HG02973 (cell line): ENCODE measurements around the gene COQ9.
A peak's percentile ranks its signal among the peaks of the same experiment; 100 is the strongest.
"Not testable (repeated sequence)": the region's sequence is repeated elsewhere in the genome, so short reads cannot be mapped to it uniquely, and the experiment has no call there.

Experiments used
- ATAC-seq: cut with Tn5 transposase; IDR thresholded peaks from one replicate; pipeline ENCODE4 v1.9.1; 2021; ENCODE audit warnings: moderate library complexity; ENCODE audit not compliant: unreplicated experiment

COQ9 gene

DNA sequence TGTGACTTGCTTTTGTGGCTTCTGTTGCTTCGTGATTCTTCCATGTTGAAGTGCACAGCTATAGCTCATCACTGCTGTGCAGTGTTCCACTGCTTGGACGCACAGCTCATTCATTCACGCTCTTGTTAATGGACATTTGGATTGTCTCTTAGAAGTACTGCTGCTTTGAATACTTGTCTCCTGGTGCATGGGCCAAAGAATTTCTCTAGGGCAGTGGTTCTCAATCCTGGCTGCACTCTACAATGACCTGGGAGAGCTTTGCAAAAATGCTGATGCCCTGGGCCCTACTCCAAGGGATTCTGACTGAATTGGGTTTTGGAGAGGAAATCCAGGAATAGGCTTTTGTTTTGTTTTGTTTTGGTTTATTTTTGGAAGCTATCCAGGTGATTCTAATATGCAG lies 22.7 kb upstream of the COQ9 start:
- ATAC-seq, result no peak

DNA sequence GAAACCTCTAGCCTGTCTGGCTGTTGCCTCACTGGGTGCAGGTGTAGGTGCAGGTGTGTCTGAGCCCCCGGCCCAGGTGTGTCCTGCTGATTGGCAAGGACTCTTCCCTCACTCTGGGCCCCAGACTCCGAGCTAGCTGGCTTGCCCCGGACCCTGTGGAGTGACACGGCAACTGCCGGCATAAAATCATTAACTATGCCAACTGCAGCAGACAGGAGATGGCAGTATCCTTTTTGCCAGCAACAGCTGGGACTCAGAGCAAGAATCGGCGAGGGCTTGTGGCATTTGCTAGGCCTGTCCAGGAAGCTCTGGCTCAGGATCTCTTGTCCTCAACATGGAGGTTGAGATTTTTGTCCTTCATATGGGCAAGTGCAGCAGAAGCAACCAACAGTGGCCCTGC lies 20.9 kb upstream of the COQ9 start:
- no peak for ATAC-seq

DNA sequence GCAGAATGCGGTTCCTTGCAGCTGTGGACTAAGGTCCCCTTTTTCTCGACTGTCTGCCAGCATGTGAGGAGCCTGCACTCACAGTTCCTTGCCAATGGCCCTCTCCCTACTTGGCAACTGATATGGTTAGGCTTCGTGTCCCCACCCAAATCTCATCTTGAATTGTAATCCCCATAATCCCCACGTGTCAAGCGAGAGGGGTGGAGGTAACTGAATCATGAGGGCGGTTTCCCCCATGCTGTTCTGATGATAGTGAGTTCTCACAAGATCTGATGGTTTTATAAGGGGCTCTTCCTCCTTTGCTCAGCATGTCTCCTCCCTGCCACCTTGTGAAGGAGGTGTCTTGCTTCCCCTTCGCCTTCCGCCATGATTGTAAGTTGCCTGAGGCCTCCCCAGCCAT lies 20.0 kb upstream of the COQ9 start:
- no peak for ATAC-seq

DNA sequence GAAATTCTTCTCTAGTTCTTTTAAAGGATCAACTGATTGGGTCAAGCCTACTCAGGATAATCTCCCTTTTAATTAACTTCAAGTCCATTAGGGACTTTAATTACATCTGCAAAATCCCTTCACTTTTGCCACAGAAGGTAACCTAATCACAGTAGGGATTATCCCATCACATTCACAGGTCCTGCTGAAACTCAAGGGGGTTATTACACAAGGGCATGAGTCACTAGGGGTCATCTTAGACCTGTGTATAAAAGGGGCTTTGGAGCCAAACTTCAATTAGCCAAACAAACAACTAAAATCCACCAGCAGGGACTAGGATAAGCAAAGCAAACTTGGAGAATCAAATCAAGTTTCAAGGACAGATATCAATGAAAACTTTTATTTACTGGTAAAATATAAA lies 19.5 kb upstream of the COQ9 start:
- ATAC-seq, result no peak

DNA sequence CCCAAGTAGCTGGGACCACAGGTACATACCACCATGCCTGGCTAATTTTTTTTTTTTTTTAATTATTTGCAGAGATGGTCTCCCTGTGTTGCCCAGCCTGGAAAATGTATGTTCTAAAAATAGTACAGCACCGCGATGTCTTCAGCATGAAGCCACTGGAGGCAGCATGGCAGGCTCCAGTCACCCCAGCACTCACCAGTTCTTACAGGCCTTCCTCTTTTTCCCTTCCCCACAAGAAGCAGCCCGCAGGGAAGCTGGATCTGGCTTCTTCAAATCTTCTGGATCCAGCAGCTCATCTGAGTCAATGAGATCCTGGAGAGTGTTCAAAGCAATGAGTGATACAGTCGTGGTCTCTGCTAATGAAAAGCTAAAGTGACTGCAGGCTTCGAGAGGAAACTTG lies 16.3 kb upstream of the COQ9 start:
- ATAC-seq, result no peak

DNA sequence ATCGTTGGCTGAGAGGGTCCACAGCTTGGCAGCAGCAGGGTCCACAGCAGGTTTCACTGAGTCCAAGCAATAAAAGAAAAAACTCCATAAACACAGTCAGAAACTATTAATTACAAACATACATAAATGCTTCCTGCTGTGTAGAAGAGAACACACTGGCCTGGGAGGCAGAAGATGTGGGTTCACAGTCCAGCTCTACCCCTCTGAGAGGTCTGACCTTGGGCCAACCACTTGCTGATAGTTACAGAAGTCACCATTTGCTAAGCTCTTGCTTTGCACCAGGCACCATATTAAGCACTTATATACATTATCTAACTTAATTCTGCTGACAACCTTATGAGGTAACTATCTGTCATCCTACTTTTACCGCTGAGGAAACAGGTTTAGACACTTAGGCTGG lies 14.8 kb upstream of the COQ9 start:
- no peak for ATAC-seq

DNA sequence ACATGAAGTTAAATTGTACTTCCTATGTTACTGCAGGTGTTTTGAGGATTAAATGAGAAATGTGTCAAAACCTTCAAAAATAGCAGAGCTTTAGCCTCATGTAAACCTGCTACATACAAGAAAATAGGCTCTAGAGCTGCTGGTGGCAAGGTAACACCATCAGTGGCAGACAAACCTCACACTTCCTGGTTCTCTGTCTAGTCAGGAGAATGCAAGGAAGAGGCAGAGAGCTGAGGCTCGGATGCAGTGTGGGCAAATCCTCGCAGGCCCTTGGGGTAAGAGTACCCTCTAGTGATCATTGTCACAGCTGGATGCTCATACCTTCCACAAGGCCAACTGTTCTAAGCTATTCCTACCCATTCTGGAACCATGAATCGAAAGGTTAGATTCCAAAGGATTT lies 14.3 kb upstream of the COQ9 start:
- ATAC-seq, result no peak

DNA sequence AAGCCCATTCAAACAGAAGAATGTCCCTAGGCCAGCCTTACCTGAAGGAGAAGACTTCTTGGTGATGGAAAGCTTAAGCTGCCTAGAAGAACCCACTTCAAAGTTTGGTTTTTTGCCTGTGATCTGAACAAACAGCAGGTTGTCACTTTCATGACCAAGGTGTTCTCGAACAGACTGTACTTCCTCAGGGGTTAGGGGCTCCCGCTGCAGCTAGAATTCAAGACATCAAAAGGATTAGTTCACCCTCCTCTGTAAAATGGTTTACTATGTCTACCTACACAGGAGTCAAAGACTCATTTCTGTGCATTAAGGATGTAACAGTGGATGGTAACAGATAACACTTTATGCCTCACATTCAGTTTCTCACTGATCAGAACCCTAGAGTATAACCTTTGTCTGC lies 13.3 kb upstream of the COQ9 start:
- no peak for ATAC-seq

DNA sequence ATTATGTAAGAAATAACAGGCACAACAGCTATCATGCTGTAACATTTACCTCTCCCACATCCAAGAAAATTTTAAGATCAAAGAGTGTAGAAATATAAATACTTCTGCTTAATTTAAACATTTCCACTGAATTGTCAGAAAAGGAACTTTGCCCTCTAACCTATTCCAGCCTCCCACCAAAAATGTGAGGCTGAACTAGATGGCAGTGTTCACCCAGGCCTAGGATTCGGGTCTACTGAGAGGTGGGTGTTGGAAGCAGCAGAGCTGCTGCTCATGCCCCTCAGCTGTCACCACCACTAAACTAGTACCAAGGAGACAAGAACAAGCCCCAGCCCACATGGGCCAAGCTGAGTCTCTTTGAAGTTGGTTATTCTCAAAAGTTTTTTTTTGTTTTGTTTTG lies 11.4 kb upstream of the COQ9 start:
- no peak for ATAC-seq

DNA sequence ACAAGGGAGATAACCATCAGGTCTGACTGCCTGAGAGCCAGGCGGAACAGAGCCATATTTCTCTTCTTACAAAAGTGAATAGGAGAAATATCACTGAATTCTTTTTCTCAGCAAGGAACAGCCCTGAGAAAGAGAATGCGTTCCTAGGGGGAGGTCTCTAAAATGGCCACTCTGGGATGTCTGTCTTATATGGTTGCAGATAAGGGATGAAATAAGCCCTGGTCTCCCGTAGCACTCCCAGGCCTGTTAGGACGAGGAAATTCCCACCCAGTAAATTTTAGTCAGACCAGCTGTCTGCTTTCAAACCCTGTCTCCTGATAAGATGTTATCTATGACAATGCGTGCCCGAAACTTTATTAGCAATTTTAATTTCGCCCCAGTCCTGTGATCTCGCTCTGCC lies 7.3 kb upstream of the COQ9 start:
- not testable (repeated sequence) for ATAC-seq

DNA sequence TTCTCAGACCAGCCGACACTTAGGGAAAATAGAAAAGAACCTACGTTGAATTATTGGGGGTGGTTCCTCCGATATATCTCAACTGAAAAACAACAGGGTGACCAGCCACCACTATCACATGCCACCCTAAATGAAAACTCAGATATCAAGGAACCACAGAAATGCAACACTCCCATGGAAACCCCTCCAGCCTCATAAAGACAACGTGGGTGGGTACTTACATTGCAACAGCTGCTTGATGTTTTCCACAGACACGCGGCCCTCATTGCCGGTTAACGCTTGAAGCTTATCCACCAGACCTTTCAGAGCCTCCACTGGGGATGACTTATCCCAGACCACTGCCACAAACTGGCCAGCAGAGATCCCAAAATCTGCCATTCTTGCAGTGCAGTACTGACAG lies 6.7 kb upstream of the COQ9 start:
- not testable (repeated sequence) for ATAC-seq

DNA sequence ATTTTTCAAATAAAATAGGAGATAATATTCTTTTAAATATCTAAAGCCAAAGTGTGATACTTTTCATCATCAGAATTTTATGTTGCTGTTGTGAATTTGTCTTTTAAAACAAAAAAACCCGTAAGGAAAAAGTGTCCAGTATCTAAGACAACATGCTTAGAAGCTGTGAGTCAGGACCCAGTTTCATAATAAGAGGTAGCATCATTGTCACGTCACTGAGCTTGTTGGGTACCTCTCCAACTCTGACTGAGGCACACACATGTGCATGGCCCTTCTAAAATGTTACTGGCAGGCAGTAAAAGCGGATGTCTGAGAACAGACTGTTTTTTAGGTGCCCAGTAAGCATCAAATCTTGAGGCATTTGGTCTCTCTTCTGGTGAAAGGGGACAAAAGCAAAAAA lies 2.6 kb upstream of the COQ9 start:
- no peak for ATAC-seq

DNA sequence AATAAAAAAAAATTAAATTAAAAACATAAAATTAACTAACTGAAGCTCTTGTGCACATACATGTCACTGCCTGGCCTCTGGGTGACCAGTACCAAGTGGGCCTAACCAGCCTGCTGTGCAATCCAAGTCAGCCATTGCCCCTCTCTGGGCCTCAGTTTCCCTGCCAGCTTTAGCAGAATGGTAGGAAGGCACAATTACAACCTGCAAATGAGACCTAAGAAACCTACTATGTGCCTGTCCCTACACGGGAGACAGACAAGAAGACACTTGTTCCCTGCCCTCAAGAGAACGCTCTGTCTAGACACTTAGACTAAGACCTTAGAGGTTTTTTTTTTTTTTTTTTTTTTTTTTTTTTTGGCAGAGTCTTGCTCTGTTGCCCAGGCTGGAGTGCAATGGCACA lies 1.8 kb upstream of the COQ9 start:
- no peak for ATAC-seq

DNA sequence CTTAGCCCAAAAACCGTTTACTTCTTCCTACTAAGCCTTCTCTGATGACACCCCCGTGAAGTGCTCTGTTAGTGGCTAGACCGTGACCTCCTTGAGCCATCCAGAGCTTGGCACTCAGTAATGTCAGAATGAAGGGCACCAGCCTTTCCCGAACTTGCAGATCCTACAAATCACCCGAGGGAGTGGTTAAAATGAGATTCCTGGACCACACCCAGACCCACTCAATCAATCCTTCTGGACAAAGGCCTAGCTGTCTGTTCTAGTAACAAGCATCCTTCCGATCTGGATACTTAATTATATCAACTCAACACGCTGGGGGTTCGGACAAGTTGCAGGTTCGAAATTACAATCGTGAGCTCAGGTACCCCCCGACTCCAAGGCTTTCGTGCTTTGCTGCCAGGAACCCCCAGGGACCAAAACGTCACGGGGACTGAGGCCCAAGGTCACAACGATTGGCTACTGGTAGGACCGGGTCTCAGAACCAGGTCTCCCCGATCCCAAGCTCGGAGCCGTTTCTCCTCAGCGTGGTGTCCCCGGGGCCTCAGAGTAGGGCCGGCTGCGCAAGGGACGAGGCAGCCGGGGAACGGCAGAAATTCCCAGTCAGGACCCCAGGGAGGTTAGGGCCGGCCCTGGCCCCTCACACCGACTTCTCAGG lies 621 bp upstream of the COQ9 start:
- ATAC-seq, result peak; percentile 26

DNA sequence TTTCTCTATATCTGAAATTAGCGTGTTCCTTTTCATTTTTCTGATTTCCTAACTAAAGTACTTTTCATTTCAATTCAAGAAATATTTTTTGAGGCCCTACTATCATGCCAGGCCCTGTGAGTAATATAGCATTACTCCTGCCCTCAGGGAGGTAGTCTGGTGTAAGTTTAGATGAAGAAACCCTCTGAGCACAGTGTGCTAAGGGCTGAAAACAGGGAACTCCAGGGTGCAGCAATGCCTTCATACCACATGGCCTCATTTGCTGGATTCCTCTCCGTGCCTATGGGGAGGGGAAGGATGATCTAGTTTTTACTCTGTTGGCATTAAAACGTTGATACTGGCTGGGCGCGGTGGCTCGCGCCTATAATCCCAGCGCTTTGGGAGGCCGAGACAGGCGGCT lies 4.7 kb downstream of the COQ9 start:
- ATAC-seq, result no peak

DNA sequence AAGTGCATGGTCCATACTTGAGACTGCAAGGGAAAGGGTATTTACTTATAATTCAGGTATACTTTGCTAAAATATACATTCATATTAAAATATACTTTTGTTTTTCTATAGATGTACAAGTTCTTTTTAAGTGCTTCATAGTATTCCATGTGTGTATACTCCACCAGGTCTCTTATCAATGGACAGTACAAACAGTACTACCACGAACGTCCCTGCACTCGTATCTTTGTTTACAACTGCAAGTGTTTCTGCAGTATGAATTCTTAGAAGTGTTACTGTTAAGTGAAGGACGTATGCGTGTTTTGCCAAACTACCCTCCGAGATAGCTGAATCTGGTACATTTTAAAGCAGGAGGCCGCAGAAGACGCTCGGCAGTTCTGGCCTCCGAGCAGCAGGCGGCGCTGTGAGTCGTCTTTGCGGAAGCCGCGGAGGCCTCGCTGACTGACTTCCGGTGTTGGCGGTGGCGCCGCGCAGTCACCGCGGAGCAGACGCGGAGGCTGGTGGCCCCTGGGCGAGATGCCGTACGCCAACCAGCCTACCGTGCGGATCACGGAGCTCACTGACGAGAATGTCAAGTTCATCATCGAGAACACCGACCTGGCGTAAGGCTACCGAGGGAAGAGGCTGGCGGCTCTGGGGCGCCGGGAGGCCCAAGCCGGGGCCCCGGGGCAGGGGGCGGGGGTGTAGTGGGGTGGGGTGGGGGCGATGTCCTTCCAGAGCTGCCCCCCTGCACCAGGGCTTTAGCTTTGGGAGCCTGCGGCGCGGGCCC lies 15.1 kb downstream of the COQ9 start, which contains the start of gene POLR2C:
Gene POLR2C (plus strand): TSS at position 471 of the 769 bp plus-strand sequence. CDS start 46 bp downstream, at position 517.
- ATAC-seq, result peak; percentile 84

DNA sequence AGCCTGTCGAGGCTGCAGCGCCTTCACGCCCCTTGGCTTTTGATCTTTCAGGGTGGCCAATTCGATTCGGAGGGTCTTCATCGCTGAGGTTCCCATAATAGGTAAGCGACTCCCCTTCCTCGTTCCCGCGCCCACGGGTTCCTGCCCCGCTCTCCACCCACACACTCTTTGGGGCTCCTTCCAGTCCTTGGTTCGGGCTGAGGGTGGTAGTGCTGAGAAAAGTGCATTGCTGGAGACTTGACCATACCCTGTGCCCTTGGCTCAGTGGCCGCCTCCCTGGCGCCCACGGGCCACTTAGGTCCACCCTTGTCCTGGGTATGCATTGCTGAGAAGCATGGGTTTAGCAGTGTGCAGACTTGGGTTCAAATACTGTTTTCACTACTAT lies 15.7 kb downstream of the COQ9 start:
- ATAC-seq, result peak; percentile 14

DNA sequence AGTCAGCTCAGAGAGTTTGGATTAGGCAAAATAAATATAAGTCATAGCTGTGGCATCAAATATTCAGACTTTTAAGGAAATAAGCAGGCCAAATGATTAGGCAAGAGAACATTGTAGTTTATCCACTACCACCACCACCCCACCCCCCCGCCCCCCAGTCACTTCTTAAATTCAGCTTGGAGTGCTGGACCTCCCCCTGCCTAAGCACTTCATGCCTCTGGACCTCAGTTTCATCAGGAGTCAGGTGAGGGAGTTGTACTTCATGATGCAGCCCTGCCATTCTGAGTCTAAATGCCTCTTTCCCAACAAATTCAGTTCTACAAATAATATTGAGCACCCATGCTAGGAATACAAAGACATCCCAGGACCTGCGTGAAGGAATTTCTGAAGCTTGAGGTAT lies 17.2 kb downstream of the COQ9 start:
- ATAC-seq, result no peak

DNA sequence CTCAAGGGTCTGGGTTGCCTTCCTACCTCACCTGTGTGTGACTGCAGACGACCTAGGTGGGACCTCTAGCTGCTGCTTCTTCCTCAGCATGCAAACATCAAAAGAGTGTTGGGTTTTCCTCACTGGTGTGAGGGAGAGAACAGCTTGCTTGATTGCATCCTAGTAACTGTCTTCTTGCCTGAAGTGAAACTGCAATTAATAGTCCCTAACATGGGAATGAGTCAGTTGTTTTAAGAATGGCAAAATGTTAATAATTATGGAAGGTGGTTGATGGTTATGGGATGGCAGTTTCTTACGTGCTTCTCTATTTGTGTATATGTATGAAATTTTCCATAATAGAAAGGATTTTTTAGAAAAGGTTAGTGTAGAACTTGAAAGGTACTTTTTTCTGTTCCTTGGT lies 21.1 kb downstream of the COQ9 start:
- ATAC-seq, result no peak

DNA sequence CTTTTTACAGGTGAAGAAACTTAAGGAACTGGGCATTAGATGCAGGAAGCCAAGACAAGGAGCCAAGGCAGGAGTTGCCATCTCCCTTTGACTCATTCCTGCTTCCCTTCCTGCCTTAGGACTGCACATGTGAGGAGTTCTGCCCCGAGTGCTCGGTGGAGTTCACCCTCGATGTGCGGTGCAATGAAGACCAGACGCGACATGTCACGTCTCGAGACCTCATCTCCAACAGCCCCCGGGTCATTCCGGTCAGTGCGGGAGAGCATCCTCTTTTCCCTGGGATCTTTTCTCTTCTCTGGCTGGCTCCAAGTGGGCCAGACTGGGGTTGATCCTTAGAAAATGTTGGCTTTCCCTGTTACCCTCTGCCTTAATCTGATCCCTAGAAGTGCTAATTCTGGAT lies 21.8 kb downstream of the COQ9 start:
- no peak for ATAC-seq

DNA sequence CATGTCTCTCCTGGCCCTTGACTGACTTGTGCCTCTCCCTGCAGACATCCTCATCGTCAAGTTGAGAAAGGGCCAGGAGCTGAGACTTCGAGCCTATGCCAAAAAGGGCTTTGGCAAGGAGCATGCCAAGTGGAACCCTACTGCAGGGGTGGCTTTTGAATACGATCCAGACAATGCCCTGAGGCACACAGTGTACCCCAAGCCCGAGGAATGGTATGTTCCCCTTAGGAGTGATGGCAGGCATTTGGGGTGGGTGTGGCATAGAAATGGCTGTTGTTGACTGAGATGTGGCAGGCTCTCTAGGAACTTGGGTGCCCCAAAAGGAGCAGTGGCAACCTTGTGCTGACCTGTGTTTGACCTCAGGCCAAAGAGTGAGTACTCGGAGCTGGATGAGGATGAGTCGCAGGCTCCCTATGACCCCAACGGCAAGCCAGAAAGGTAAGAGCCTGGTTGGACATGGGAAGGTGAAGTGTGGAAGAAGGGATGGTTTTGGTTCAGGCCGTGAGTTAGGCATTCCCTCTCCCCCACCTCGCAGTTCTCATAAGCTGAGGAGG lies 22.7 kb downstream of the COQ9 start:
- ATAC-seq, result no peak

DNA sequence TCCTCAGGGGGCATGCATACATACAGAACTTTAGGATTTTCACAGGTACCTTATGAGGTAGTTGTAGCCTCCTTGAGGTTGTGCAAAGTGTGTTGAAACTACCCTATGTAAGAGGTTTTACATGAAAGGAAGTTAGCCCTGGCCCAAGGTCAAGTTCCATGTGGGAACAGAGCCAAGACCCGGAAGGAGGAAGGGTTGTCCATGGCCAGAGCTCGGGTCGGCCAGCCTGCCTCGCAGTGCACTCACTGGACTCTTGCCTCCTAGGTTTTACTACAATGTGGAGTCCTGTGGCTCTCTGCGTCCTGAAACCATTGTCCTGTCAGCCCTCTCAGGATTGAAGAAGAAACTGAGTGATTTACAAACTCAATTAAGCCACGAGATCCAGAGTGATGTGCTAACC lies 23.4 kb downstream of the COQ9 start:
- ATAC-seq, result no peak
